Kidney epithelial cell (primary cell): Measurements from ENCODE around the gene AHNAK2. TPM values are rescaled to one million over a fixed set of nuclear protein-coding genes. Genes with fewer than 3 reads are reported as not detected.

Experiments used
- DNase-seq: peaks from one replicate; pipeline ENCODE4 v3.0.0-alpha.2; 2010; ENCODE audit warnings: low read depth
- H3K27me3 ChIP-seq: 2 replicates; pipeline ENCODE4 v1.6.0; 2011; ENCODE audit warnings: low read length; ENCODE audit not compliant: control insufficient read depth, insufficient read depth
- H3K36me3 ChIP-seq: 2 replicates; pipeline ENCODE4 v1.5.1; 2011; ENCODE audit warnings: low read length; ENCODE audit not compliant: control insufficient read depth, insufficient read depth
- H3K4me3 ChIP-seq: 2 replicates; pipeline ENCODE4 v1.5.1; 2011; ENCODE audit warnings: low read depth, mild to moderate bottlenecking, control low read depth, low read length
- CTCF ChIP-seq: IDR thresholded peaks from 2 replicates; pipeline ENCODE4 v1.5.1; 2011; ENCODE audit warnings: mild to moderate bottlenecking, moderate library complexity, low read length, control low read depth, inconsistent platforms; ENCODE audit not compliant: insufficient read depth, poor library complexity, severe bottlenecking
- total RNA-seq: library from RNA; depleted of rRNA; stranded (reverse); fragments of >200 nt; gene quantifications from 2 replicates; pipeline ENCODE4 v1.2.3, GENCODE V29; 2015

The AHNAK2 gene
- total RNA-seq, 1 donor from 2014 or later = 121 TPM

- no peak for TF ChIP-seq CTCF
- peak; percentile 67 for DNase-seq
- H3K4me3 ChIP-seq = no peak overlapping the region
- no peaks in the 10 kb centered on the region for H3K36me3 ChIP-seq
- no peaks in the 10 kb centered on the region for H3K27me3 ChIP-seq
Observed at GRCh38 chr14:105023791-105024480, 45.8 kb upstream of the AHNAK2 start.

DNA sequence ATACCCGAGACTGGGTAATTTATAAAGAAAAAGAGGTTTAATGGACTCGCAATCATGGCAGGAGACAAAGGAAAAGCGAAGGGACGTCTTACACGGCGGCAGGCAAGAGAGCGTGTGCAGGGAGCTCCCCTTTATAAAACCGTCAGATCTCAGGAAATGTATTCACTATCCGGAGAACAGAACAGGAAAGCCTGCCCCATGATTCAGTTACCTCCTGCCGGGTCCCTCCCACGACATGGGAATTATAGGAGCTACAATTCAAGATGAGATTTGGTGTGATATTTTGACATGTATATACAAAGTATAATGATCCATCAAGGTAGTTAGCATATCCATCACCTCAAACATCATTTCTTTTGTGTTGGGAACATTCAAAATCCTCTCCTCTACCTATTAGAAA lies 45.0 kb upstream of the AHNAK2 start:
- DNase-seq = no peak
- TF ChIP-seq CTCF = no peak
- H3K27me3 ChIP-seq = no peaks in the 10 kb centered on the region
- no peaks in the 10 kb centered on the region for H3K36me3 ChIP-seq
- H3K4me3 ChIP-seq = no peak overlapping the region

DNA sequence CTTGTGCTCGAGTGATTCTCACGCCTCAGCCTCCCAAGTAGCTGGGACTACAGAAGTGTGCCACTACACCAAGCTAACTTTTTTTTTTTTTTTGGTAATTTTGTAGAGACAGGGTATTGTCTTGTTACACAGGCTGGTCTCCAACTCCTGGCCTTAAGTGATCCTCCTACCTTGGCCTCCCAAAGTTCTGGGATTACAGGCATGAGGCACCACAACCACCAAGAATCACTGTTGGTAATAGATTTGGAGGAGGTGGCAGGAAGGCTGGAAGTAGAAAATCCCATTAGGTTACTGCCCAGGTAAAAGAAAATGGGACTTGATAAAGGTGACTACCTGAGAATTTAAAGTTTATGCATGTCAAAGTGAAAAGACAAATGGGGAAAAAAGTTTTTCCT lies 44.1 kb upstream of the AHNAK2 start:
- Histone ChIP-seq H3K4me3 (peak overlapping the region; percentile 47), H3K36me3 (no peaks in the 10 kb centered on the region), H3K27me3 (no peaks in the 10 kb centered on the region)
- no peak for TF ChIP-seq CTCF
- DNase-seq = no peak

DNA sequence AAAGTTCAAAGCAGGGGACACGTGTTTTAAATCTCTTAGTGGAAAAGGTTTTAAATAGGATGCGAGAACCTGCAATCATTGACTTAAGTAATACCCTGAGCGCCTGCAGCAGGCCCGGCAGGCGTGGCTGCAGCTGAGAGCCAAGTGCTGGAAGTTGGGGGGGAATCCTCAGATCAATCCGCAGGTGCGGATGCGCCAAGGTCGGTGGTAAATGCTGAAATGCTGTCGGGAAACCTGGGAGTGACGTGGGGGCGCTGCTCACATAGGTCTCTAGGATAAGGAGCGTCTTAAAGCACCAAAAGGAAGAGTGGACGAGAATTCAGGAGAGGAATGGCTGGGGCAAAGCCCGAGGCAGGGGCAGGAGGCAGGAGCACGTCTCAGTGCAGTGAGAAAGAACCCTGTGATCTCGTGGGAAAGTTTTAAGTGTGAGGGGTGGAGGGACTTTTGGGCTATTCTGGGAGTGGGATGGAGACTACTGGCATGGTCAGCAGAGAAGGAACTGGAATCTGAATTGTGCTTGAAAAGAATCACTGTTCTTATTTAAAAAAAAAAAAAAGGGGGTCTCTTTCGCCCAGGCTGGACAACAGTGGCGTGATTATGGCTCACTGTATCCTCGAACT lies 43.6 kb upstream of the AHNAK2 start:
- no peak for DNase-seq
- TF ChIP-seq CTCF = no peak
- Histone ChIP-seq H3K27me3 (no peaks in the 10 kb centered on the region), H3K36me3 (no peaks in the 10 kb centered on the region), H3K4me3 (peak overlapping the region; percentile 47)

GRCh38 chr14:105020815-105021655 lies 42.9 kb upstream of the AHNAK2 start, which contains the start of gene CDCA4:
Gene CDCA4 (minus strand): TSS chr14:105021083. CDS start chr14:105011929, 9,154 bp downstream.
- Histone ChIP-seq H3K27me3 (no peaks in the 10 kb centered on the region), H3K4me3 (peak within 1 kb of the TSS; percentile 58), H3K36me3 (no peaks in the 10 kb centered on the region)
- peak; percentile 60 for DNase-seq
- no peak for TF ChIP-seq CTCF
